B cell (primary cell): Measurements from ENCODE around the gene SLC2A6. TPM values are rescaled to one million over a fixed set of nuclear protein-coding genes. Genes with fewer than 3 reads are reported as not detected.
A peak's percentile ranks its signal among the peaks of the same experiment; 100 is the strongest.

Source experiments
- ATAC-seq: fragments of 200-7000 bp; cut with Tn5 transposase; one replicate; pipeline ENCODE4 v1.10.0; 2021; ENCODE audit warnings: low read depth, mild to moderate bottlenecking, moderate number of reproducible peaks, moderate library complexity
- CTCF ChIA-PET: fragments of 350-600 bp; sonication (Branson Sonifier 250); formaldehyde crosslinking; loops from one replicate; lab custom pipeline; 2021; ENCODE audit warnings: antibody characterized with exemption, inconsistent platforms; lab: Charles Lee
- POLR2A ChIA-PET: fragments of 350-600 bp; sonication (Branson Sonifier 250); formaldehyde crosslinking; loops from one replicate; lab custom pipeline; 2021; ENCODE audit warnings: antibody characterized with exemption; lab: Charles Lee
- DNase-seq: peaks from one replicate; pipeline ENCODE4 v3.0.0; 2013
- H2AFZ ChIP-seq: 2 replicates; pipeline ENCODE4 v1.6.1; 2012; ENCODE audit warnings: mild to moderate bottlenecking, low read depth, low read length; ENCODE audit not compliant: insufficient read depth, poor library complexity, severe bottlenecking
- H3K27ac ChIP-seq, 2 donors: 1 replicate in 1 of 2; 2 replicates in 1 of 2; pipeline ENCODE4 v1.5.1; 2012 to 2013; ENCODE audit warnings: low read length in 2 of 2, mild to moderate bottlenecking in 2 of 2, moderate library complexity in 1 of 2
- H3K27me3 ChIP-seq, 4 experiments: fragments of 200-600 bp in 1 of 4; sonication (generic) in 1 of 4; replicated peaks in 1 of 4; 1 replicate in 2 of 4; 2 replicates in 2 of 4; pipeline versions ENCODE4 v1.6.1 to v1.7.0; 2013 to 2016; ENCODE audit warnings: low read length in 3 of 4, mild to moderate bottlenecking in 2 of 4, mixed read lengths in 1 of 4, moderate library complexity in 1 of 4; ENCODE audit not compliant: insufficient read depth in 4 of 4, control insufficient read depth in 3 of 4; ENCODE audit errors: control extremely low read depth in 1 of 4
- H3K36me3 ChIP-seq, 2 experiments: replicated peaks in 1 of 2; 1 replicate in 1 of 2; 2 replicates in 1 of 2; pipeline versions ENCODE4 v1.6.1 to v1.7.1; 2013; ENCODE audit warnings: low read length in 1 of 2; ENCODE audit not compliant: insufficient read depth in 2 of 2, control insufficient read depth in 1 of 2; ENCODE audit errors: control extremely low read depth in 1 of 2, extremely low read depth in 1 of 2
- H3K4me1 ChIP-seq, 2 donors: fragments of 200-600 bp in 1 of 2; sonication (generic) in 1 of 2; 1 replicate in 1 of 2; 2 replicates in 1 of 2; pipeline versions ENCODE4 v1.5.1 to v1.6.1; 2013 to 2017; ENCODE audit warnings: low read length in 2 of 2; ENCODE audit not compliant: control insufficient read depth in 2 of 2, insufficient read depth in 2 of 2
- H3K4me2 ChIP-seq: replicated peaks from 2 replicates; pipeline ENCODE3; 2012; ENCODE audit warnings: mild to moderate bottlenecking, low read depth, low read length; ENCODE audit not compliant: poor library complexity, severe bottlenecking
- H3K4me3 ChIP-seq, 5 experiments: fragments of 200-600 bp in 1 of 5; sonication (generic) in 1 of 5; 1 replicate in 3 of 5; 2 replicates in 2 of 5; pipeline versions ENCODE4 v1.5.1 to v1.7.0; 2011 to 2016; ENCODE audit warnings: low read length in 4 of 5, mild to moderate bottlenecking in 4 of 5, low read depth in 2 of 5, control low read depth in 1 of 5, moderate library complexity in 1 of 5; ENCODE audit not compliant: insufficient read depth in 1 of 5; ENCODE audit errors: control extremely low read depth in 1 of 5, extremely low read depth in 1 of 5
- H3K79me2 ChIP-seq: fragments of 200-600 bp; sonication (generic); one replicate; pipeline ENCODE4 v1.6.0; 2016; ENCODE audit warnings: low read length; ENCODE audit not compliant: control insufficient read depth, insufficient read depth
- H3K9ac ChIP-seq: fragments of 200-600 bp; sonication (generic); 2 replicates; pipeline ENCODE4 v1.6.1; 2017; ENCODE audit warnings: mild to moderate bottlenecking, low read length, moderate library complexity
- H3K9me3 ChIP-seq, 3 donors: one replicate each; pipeline versions ENCODE4 v1.6.1 to v1.7.1; 2013; ENCODE audit warnings: low read length in 2 of 3; ENCODE audit not compliant: control insufficient read depth in 2 of 3, insufficient read depth in 1 of 3; ENCODE audit errors: control extremely low read depth in 1 of 3
- H4K20me1 ChIP-seq: 2 replicates; pipeline ENCODE4 v1.6.0; 2012; ENCODE audit warnings: mild to moderate bottlenecking, low read length; ENCODE audit not compliant: insufficient read depth, control insufficient read depth, poor library complexity, severe bottlenecking
- H3K27ac Mint-ChIP-seq: one replicate; pipeline ENCODE4 v1.8.0; 2021; ENCODE audit warnings: mixed read lengths
- H3K27me3 Mint-ChIP-seq: one replicate; pipeline ENCODE4 v1.8.0; 2021; ENCODE audit warnings: mixed read lengths
- H3K4me1 Mint-ChIP-seq: one replicate; pipeline ENCODE4 v1.8.0; 2021; ENCODE audit warnings: mixed read lengths
- H3K4me3 Mint-ChIP-seq: one replicate; pipeline ENCODE4 v1.8.0; 2021; ENCODE audit warnings: mixed read lengths
- H3K9me3 Mint-ChIP-seq: one replicate; pipeline ENCODE4 v1.8.0; 2022; ENCODE audit warnings: mixed read lengths; ENCODE audit not compliant: insufficient read depth
- CTCF ChIP-seq: fragments of 200-600 bp; IDR thresholded peaks from one replicate; pipeline ENCODE4 v1.8.0; 2022; ENCODE audit warnings: antibody characterized with exemption, mild to moderate bottlenecking
- EZH2 ChIP-seq: IDR thresholded peaks from 2 replicates; pipeline ENCODE4 v1.6.1; 2012; ENCODE audit warnings: borderline replicate concordance, low read depth, mild to moderate bottlenecking, moderate library complexity, low read length; ENCODE audit not compliant: insufficient read depth, poor library complexity, severe bottlenecking
- WGBS: methylation state at CpG from one replicate; pipeline ENCODE4 v1.1.5; 2013; ENCODE audit warnings: missing lambda C conversion rate; ENCODE audit not compliant: insufficient coverage; 5-methylcytosine and 5-hydroxymethylcytosine counted together
- intact Hi-C: fragments of 100-400 bp; cut with micrococcal nuclease; formaldehyde crosslinking; loops from one replicate; pipeline ENCODE4 v1.10.0; 2022
- polyA plus RNA-seq: library from polyadenylated mRNA; depleted of rRNA; stranded (reverse); fragments of >200 nt; gene quantifications from 2 replicates; pipeline ENCODE4 v1.2.3, GENCODE V29; 2012
- total RNA-seq, 2 donors: library from RNA; stranded (reverse); fragments of 120-200 nt in 1 of 2; gene quantifications; 1 replicate in 1 of 2; 2 replicates in 1 of 2; pipeline versions ENCODE4 v1.2.3 to v1.2.4, GENCODE V29; 2013 to 2022

SLC2A6 gene
- total and polyA plus RNA-seq, 2 donors (not counting 1 experiment from before 2014, with no cell fraction given), result 51.8 to 108 TPM

- 93% methylated on average over 11 of the region's 11 CpGs for WGBS
- no peak for ATAC-seq
- TF ChIP-seq EZH2, result no peak
- no peak for TF ChIP-seq CTCF
Observed at GRCh38 chr9:133433351-133433843, 45.5 kb downstream of the SLC2A6 start.

GRCh38 chr9:133430244-133430643 lies 48.7 kb downstream of the SLC2A6 start:
- Mint-ChIP-seq H3K4me1 (peaks cover 13% of the 10 kb centered on the region), H3K9me3 (no peaks in the 10 kb centered on the region), H3K27ac (no peak overlapping the region), H3K27me3 (peaks cover 14% of the 10 kb centered on the region), H3K4me3 (peak overlapping the region; percentile 47)
- Histone ChIP-seq H3K79me2 (no peaks in the 10 kb centered on the region), H3K27me3 (peaks cover 0 to 21% (median 4%) of the 10 kb centered on the region in 4 experiments), H3K36me3 (no peaks in the 10 kb centered on the region), H3K27ac (no peak overlapping the region), H4K20me1 (no peaks in the 10 kb centered on the region), H3K9me3 (peaks cover 0 to 3% (median 0%) of the 10 kb centered on the region in 3 donors), H2AFZ (no peak overlapping the region), H3K9ac (no peak overlapping the region), H3K4me3 (no peak overlapping the region), H3K4me2 (no peak overlapping the region), H3K4me1 (peaks cover 13 to 17% of the 10 kb centered on the region in 2 donors)
- DNase-seq (no peak), ATAC-seq (no peak)
- intact Hi-C loops, result no loop called here
- TF ChIP-seq EZH2 (no peak), CTCF (no peak)
- CTCF ChIA-PET, result interaction anchor here (1.0 kb wide), 1 partner anchor 13 kb away, joined by 3 read pairs; the partner anchor contains the start of gene REXO4
- POLR2A ChIA-PET, result interaction anchor here (1.2 kb wide), 1 partner anchor 82 kb away, joined by 3 read pairs; the partner anchor contains the start of genes MED22 and RPL7A
- no CpG with 5 or more reads among the region's 1 CpG for WGBS

More at GRCh38 chr9:133433351-133433843, 45.5 kb downstream of the SLC2A6 start:
- Histone ChIP-seq H3K4me3 (no peak overlapping the region), H3K4me1 (peaks cover 3 to 14% of the 10 kb centered on the region in 2 donors), H3K27me3 (peaks cover 0 to 5% (median 0%) of the 10 kb centered on the region in 4 experiments), H3K9ac (no peak overlapping the region), H3K9me3 (peaks cover 0 to 3% (median 0%) of the 10 kb centered on the region in 3 donors), H3K79me2 (no peaks in the 10 kb centered on the region), H2AFZ (no peak overlapping the region), H3K27ac (no peak overlapping the region), H4K20me1 (no peaks in the 10 kb centered on the region), H3K4me2 (no peak overlapping the region), H3K36me3 (no peaks in the 10 kb centered on the region)
- POLR2A ChIA-PET, result no interaction called here
- H3K27ac Mint-ChIP-seq, result no peak overlapping the region
- no peaks in the 10 kb centered on the region for H3K9me3 Mint-ChIP-seq
- CTCF ChIA-PET, result no interaction called here
- intact Hi-C loops, result no loop called here
- no peak for DNase-seq
- peaks cover 6% of the 10 kb centered on the region for H3K4me1 Mint-ChIP-seq
- no peak overlapping the region for H3K4me3 Mint-ChIP-seq
- no peaks in the 10 kb centered on the region for H3K27me3 Mint-ChIP-seq
